ENCODE data around the gene IL16.

IL16 gene

GRCh38 chr15:81315452-81316175, 118.9 kb downstream of the IL16 start:
- H3K4me1 ChIP-seq (ENCODE audit: insufficient read depth, low read length) = no peaks in the 10 kb centered on the region
- peaks cover 38% of the 10 kb centered on the region; the same call in 1 of the 2 replicates for H3K36me3 ChIP-seq (ENCODE audit: insufficient read depth, low read depth, low read length)
- H3K9me3 ChIP-seq (ENCODE audit: insufficient read depth, low read depth, low read length) = no peaks in the 10 kb centered on the region

GRCh38 chr15:81316267-81316666, 119.6 kb downstream of the IL16 start:
- Histone ChIP-seq H3K27ac (ENCODE audit: low read length) (no peak overlapping the region), H3K9ac (ENCODE audit: low read depth, low read length) (no peak overlapping the region), H3K4me1 (ENCODE audit: insufficient read depth, low read length) (no peaks in the 10 kb centered on the region), H3K27me3 (ENCODE audit: insufficient read depth, low read length) (no peaks in the 10 kb centered on the region), H3K36me3 (ENCODE audit: insufficient read depth, low read depth, low read length) (peaks cover 41% of the 10 kb centered on the region; the same call in 1 of the 2 replicates), H3K4me3 (ENCODE audit: low read length) (no peak overlapping the region), H3K9me3 (ENCODE audit: insufficient read depth, low read depth, low read length) (no peaks in the 10 kb centered on the region)

More at GRCh38 chr15:81315452-81316175, 118.9 kb downstream of the IL16 start:
- H3K27me3 ChIP-seq (ENCODE audit: insufficient read depth, low read length) = no peaks in the 10 kb centered on the region
- no peak overlapping the region for H3K9ac ChIP-seq (ENCODE audit: low read depth, low read length)
- no peak overlapping the region for H3K27ac ChIP-seq (ENCODE audit: low read length)
- H3K4me3 ChIP-seq (ENCODE audit: low read length) = no peak overlapping the region

- Histone ChIP-seq H3K9ac (ENCODE audit: low read depth, low read length) (no peak overlapping the region), H3K9me3 (ENCODE audit: insufficient read depth, low read depth, low read length) (no peaks in the 10 kb centered on the region), H3K36me3 (ENCODE audit: insufficient read depth, low read depth, low read length) (peaks cover 29% of the 10 kb centered on the region; the same call in 1 of the 2 replicates), H3K4me3 (ENCODE audit: low read length) (no peak overlapping the region), H3K27me3 (ENCODE audit: insufficient read depth, low read length) (no peaks in the 10 kb centered on the region), H3K27ac (ENCODE audit: low read length) (no peak overlapping the region), H3K4me1 (ENCODE audit: insufficient read depth, low read length) (no peaks in the 10 kb centered on the region)
These were observed 121.0 kb downstream of the IL16 start for GRCh38 chr15:81317642-81318017.

DNA sequence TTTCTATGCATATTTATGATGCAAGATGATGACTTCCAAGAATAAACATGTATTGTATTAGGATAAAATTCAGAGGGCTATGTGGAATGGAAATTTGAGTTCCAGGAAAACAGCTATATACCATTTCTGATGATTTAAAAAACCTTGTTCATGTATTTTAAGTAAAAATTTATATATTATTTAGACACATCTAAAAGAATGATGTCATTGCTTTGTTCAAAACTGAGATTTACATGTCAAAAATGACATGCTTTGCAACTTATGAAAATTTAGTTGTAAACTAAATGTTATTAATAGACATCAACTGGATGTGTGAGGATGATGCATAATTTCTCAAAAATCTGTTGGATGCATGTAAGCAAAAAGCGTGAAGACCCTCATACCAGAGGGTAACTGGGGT, 125.0 kb downstream of the IL16 start:
- Histone ChIP-seq H3K9me3 (ENCODE audit: insufficient read depth, low read depth, low read length) (no peaks in the 10 kb centered on the region), H3K27me3 (ENCODE audit: insufficient read depth, low read length) (peaks cover 7% of the 10 kb centered on the region), H3K27ac (ENCODE audit: low read length) (no peak overlapping the region), H3K4me1 (ENCODE audit: insufficient read depth, low read length) (no peaks in the 10 kb centered on the region), H3K4me3 (ENCODE audit: low read length) (no peak overlapping the region), H3K36me3 (ENCODE audit: insufficient read depth, low read depth, low read length) (peaks cover 17% of the 10 kb centered on the region; the same call in 1 of the 2 replicates), H3K9ac (ENCODE audit: low read depth, low read length) (no peak overlapping the region)

GRCh38 chr15:81322676-81323253, 126.1 kb downstream of the IL16 start:
- Histone ChIP-seq H3K27me3 (ENCODE audit: insufficient read depth, low read length) (peaks cover 7% of the 10 kb centered on the region), H3K9ac (ENCODE audit: low read depth, low read length) (no peak overlapping the region), H3K9me3 (ENCODE audit: insufficient read depth, low read depth, low read length) (no peaks in the 10 kb centered on the region), H3K27ac (ENCODE audit: low read length) (no peak overlapping the region), H3K36me3 (ENCODE audit: insufficient read depth, low read depth, low read length) (peaks cover 8% of the 10 kb centered on the region; the same call in 1 of the 2 replicates), H3K4me3 (ENCODE audit: low read length) (peak overlapping the region; percentile 95; the same call in 1 of the 2 replicates), H3K4me1 (ENCODE audit: insufficient read depth, low read length) (no peaks in the 10 kb centered on the region)

GRCh38 chr15:81323559-81323943, 126.9 kb downstream of the IL16 start:
- Histone ChIP-seq H3K27me3 (ENCODE audit: insufficient read depth, low read length) (peaks cover 7% of the 10 kb centered on the region), H3K9ac (ENCODE audit: low read depth, low read length) (peak overlapping the region; percentile 80; the same call in 1 of the 2 replicates), H3K4me3 (ENCODE audit: low read length) (peak overlapping the region; percentile 95), H3K9me3 (ENCODE audit: insufficient read depth, low read depth, low read length) (no peaks in the 10 kb centered on the region), H3K27ac (ENCODE audit: low read length) (no peak overlapping the region), H3K36me3 (ENCODE audit: insufficient read depth, low read depth, low read length) (peaks cover 8% of the 10 kb centered on the region; the same call in 1 of the 2 replicates), H3K4me1 (ENCODE audit: insufficient read depth, low read length) (no peaks in the 10 kb centered on the region)

DNA sequence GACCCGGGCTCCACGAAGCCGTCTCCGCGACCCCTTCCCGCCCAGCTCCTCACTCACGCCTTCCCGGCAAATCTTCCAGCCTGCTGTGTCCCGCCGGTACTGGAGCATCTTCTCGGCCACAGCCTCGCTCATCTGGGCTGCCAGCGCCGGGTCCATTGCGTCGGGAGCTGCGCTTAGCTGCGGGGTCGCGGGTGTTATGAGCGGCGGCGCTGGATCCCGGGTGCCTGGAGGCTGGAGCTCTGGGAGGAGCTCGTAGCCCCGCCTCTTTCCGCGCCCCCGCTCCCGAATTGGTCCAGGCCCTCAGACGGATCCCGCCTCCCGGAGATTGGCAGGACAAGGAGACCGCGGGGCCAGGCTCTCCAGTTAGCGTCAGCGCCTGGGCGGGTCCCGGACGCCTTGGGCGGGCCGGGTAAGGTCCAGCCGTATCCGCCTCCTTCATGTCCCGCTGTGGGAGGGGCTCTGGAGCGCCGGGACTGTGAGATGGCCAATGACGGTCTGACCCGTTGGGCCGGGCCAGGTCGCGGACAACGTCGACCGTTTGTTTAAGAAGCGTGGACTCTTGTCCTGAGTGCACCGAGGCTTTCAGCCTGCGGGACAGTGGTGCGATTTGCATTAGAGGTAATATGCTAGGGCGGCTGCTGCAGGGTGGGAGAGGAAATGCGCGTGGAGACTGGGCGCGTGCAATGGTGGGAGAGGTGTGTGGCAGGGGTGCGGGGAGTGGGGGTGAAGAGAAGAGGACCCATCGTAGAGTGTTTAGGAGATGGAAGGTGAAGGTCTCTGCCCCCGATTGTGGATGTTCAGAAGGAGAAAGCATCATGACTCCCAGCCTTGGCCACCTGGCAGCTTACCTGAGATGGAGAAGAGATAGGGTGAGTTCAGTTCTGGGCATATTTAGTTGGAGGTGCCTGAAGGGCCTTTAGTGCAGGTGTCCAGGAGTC, 127.5 kb downstream of the IL16 start, which contains the start of gene STARD5:
Gene STARD5 (minus strand): TSS at position 198 of the 938 bp plus-strand sequence. CDS start 42 bp downstream, at position 156.
- Histone ChIP-seq H3K27ac (ENCODE audit: low read length) (no peak within 1 kb of the TSS), H3K4me1 (ENCODE audit: insufficient read depth, low read length) (no peaks in the 10 kb centered on the region), H3K9ac (ENCODE audit: low read depth, low read length) (peak within 1 kb of the TSS; percentile 84; the same call in 1 of the 2 replicates), H3K4me3 (ENCODE audit: low read length) (peak within 1 kb of the TSS; percentile 95), H3K9me3 (ENCODE audit: insufficient read depth, low read depth, low read length) (no peaks in the 10 kb centered on the region), H3K27me3 (ENCODE audit: insufficient read depth, low read length) (peaks cover 7% of the 10 kb centered on the region), H3K36me3 (ENCODE audit: insufficient read depth, low read depth, low read length) (peaks cover 8% of the 10 kb centered on the region; the same call in 1 of the 2 replicates)

GRCh38 chr15:81326466-81327212, 130.0 kb downstream of the IL16 start:
- H3K4me1 ChIP-seq (ENCODE audit: insufficient read depth, low read length) = no peaks in the 10 kb centered on the region
- H3K27me3 ChIP-seq (ENCODE audit: insufficient read depth, low read length) = peaks cover 7% of the 10 kb centered on the region
- H3K27ac ChIP-seq (ENCODE audit: low read length) = no peak overlapping the region
- no peaks in the 10 kb centered on the region for H3K36me3 ChIP-seq (ENCODE audit: insufficient read depth, low read depth, low read length)
- no peak overlapping the region for H3K9ac ChIP-seq (ENCODE audit: low read depth, low read length)
- no peak overlapping the region for H3K4me3 ChIP-seq (ENCODE audit: low read length)
- H3K9me3 ChIP-seq (ENCODE audit: insufficient read depth, low read depth, low read length) = no peaks in the 10 kb centered on the region

DNA sequence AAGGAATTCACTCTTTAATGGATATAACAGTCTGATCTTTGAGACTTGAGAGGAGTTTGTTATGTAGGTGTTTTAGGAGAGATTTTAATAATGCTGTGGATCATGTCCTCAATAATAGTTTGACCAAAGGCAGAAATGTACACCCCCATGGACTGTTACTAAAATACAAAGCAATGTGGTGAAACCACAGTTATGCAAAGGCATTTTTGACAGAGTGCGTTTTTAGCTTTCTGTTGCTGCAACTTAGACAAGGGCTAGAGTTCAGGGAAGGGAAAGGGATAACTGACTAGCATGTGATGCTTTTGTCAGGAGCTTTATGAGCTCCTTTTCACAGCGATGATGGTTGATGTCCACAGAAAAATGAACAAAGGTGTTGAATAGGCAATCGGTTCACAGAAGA, 130.8 kb downstream of the IL16 start:
- H3K36me3 ChIP-seq (ENCODE audit: insufficient read depth, low read depth, low read length) = no peaks in the 10 kb centered on the region
- no peaks in the 10 kb centered on the region for H3K4me1 ChIP-seq (ENCODE audit: insufficient read depth, low read length)
- no peak overlapping the region for H3K27ac ChIP-seq (ENCODE audit: low read length)
- no peak overlapping the region for H3K9ac ChIP-seq (ENCODE audit: low read depth, low read length)
- no peak overlapping the region for H3K4me3 ChIP-seq (ENCODE audit: low read length)
- H3K27me3 ChIP-seq (ENCODE audit: insufficient read depth, low read length) = peaks cover 7% of the 10 kb centered on the region
- H3K9me3 ChIP-seq (ENCODE audit: insufficient read depth, low read depth, low read length) = no peaks in the 10 kb centered on the region

DNA sequence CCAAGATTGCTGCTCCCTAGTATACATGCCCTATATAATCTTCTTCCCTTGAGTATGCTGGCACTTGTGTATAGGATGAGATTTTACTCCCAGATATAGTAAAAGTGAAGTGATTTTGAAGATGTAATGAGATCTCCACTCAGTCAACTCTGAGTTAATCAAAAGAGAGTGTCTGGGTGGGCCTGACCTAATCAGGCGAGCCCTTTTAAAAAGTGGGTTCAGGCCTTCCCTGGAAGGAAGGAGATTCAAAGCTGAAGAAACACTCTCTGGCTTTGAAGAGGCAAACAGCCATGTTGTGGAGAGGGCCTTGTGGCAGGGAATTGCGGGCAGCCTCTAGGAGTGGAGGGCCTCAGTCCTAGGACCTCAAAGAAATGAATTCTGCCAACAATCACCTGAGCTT, 132.8 kb downstream of the IL16 start:
- Histone ChIP-seq H3K27me3 (ENCODE audit: insufficient read depth, low read length) (peaks cover 7% of the 10 kb centered on the region), H3K36me3 (ENCODE audit: insufficient read depth, low read depth, low read length) (no peaks in the 10 kb centered on the region), H3K4me1 (ENCODE audit: insufficient read depth, low read length) (no peaks in the 10 kb centered on the region), H3K27ac (ENCODE audit: low read length) (no peak overlapping the region), H3K9me3 (ENCODE audit: insufficient read depth, low read depth, low read length) (no peaks in the 10 kb centered on the region), H3K9ac (ENCODE audit: low read depth, low read length) (no peak overlapping the region), H3K4me3 (ENCODE audit: low read length) (no peak overlapping the region)

Data from iPS-20b (cell line).